AG10803 (cell line): ENCODE measurements around the gene MYH4.

ENCODE experiments used
- DNase-seq: peaks from one replicate; pipeline ENCODE4 v3.0.0; 2010; ENCODE audit warnings: low read depth
- H3K4me3 ChIP-seq: 2 replicates; pipeline ENCODE4 v1.5.1; 2011; ENCODE audit warnings: mild to moderate bottlenecking, low read length, control low read depth
- CTCF ChIP-seq: conservative IDR thresholded peaks from 2 replicates; pipeline ENCODE4 v1.5.1; 2011; ENCODE audit warnings: mild to moderate bottlenecking, low read length, control low read depth, inconsistent platforms

MYH4 gene

GRCh38 chr17:10396524-10397163 is 72.7 kb downstream of the MYH4 start:
- no peak overlapping the region for H3K4me3 ChIP-seq
- DNase-seq = no peak
- TF ChIP-seq CTCF = no peak

- TF ChIP-seq CTCF = no peak
- H3K4me3 ChIP-seq = no peak overlapping the region
- no peak for DNase-seq
Measured at GRCh38 chr17:10394201-10394887, 75.0 kb downstream of the MYH4 start.
